Measurements from ENCODE around the gene RHEB. TPM values are rescaled to one million over a fixed set of nuclear protein-coding genes. Genes with fewer than 3 reads are reported as not detected.

RHEB gene
- total and polyA plus RNA-seq, 2 donors (not counting 3 experiments of a cell fraction or from before 2014, with no cell fraction given): 59.4 to 108 TPM

GRCh38 chr7:151462306-151462779, 57.4 kb downstream of the RHEB start:
- Histone ChIP-seq H3K9me3 (replicated peaks; ENCODE audit: control insufficient read depth, insufficient read depth, low read length) (no peaks in the 10 kb centered on the region), H3K9me1 (replicated peaks; ENCODE audit: control insufficient read depth, extremely low read depth, insufficient read depth, low read length) (no peaks in the 10 kb centered on the region), H3K4me1 (ENCODE audit: control insufficient read depth, extremely low read depth, insufficient read depth, low read length) (peaks cover 22% of the 10 kb centered on the region), H4K20me1 (replicated peaks; ENCODE audit: control insufficient read depth, extremely low read depth, insufficient read depth, low read length) (no peaks in the 10 kb centered on the region), H3K36me3 (ENCODE audit: control insufficient read depth in 2 of 2, extremely low read depth in 1 of 2, insufficient read depth in 2 of 2, low read length in 2 of 2) (peaks cover 11 to 12% of the 10 kb centered on the region in 2 experiments), H2AFZ (ENCODE audit: low read depth, low read length) (no peak overlapping the region), H3K27me3 (ENCODE audit: control insufficient read depth in 2 of 2, insufficient read depth in 2 of 2, low read length in 2 of 2) (no peaks in the 10 kb centered on the region), H3K27ac (ENCODE audit: insufficient read depth, low read depth, low read length) (no peak overlapping the region), H3K4me2 (ENCODE audit: insufficient read depth, low read length) (no peak overlapping the region), H3K4me3 (replicated peaks in 1 of 3; ENCODE audit: insufficient read depth in 1 of 3, low read depth in 1 of 3, low read length in 3 of 3) (no peak overlapping the region), H3K9ac (replicated peaks; ENCODE audit: extremely low read depth, insufficient read depth, low read length) (no peak overlapping the region), H3K79me2 (ENCODE audit: control insufficient read depth, insufficient read depth, low read length) (no peaks in the 10 kb centered on the region)
- FAIRE-seq: no peak
- no TSS peak for BruUV-seq (replicated peaks)
- dilution Hi-C loops (cut with MboI; ENCODE audit: extremely low pct_ligation_motif_present, low sequenced_read_pairs) (no loop called here), intact Hi-C loops (cut with micrococcal nuclease) (loop anchor here (5.0 kb wide), 1 partner anchor 225 kb away; no protein-coding TSS in a partner anchor)
- DNase-seq (ENCODE audit: low read depth, low spot score): no peak
- no peak for TF ChIP-seq GATA2 (IDR thresholded peaks at IDR 0.05; ENCODE audit: insufficient read depth, insufficient read length, low read depth, low read length)
- TF ChIP-seq EZH2 (IDR thresholded peaks at IDR 0.05; ENCODE audit: borderline replicate concordance, low read depth, low read length, severe bottlenecking): no peak
- no peak for TF ChIP-seq POLR2AphosphoS5 (IDR thresholded peaks at IDR 0.05; ENCODE audit: insufficient read depth, low read depth, low read length)
- no peak for TF ChIP-seq POLR2A (IDR thresholded peaks at IDR 0.05; ENCODE audit: low read depth, low read length)
- TF ChIP-seq MYC (IDR thresholded peaks at IDR 0.05; ENCODE audit: low read depth, low read length): no peak
- TF ChIP-seq JUN (IDR thresholded peaks at IDR 0.05; ENCODE audit: borderline replicate concordance, insufficient read depth, insufficient read length, low read depth): no peak
- TF ChIP-seq CTCF (IDR thresholded peaks at IDR 0.05; ENCODE audit: extremely low read depth in 1 of 2, insufficient read depth in 1 of 2, low read depth in 1 of 2, low read length in 2 of 2): no peak
- TF ChIP-seq FOS (IDR thresholded peaks at IDR 0.05; ENCODE audit: borderline replicate concordance, insufficient read depth, low read length): no peak
- TF ChIP-seq MAX (IDR thresholded peaks at IDR 0.05; ENCODE audit: insufficient read depth, insufficient read length): no peak
- ChIA-PET CTCF (interaction anchor here (1.0 to 3.1 kb wide), 4 partner anchors 9 to 169 kb away, joined by 3 to 38 read pairs (median 5); partner anchors contain the start of gene RHEB), POLR2A (no interaction called here)

All from endothelial cell of umbilical vein (primary cell).